GM23338 (cell line): ENCODE measurements around the gene NET1. TPM values are rescaled to one million over a fixed set of nuclear protein-coding genes. Genes with fewer than 3 reads are reported as not detected.

ENCODE experiments used
- ATAC-seq: fragments of 200-7000 bp; cut with Tn5 transposase; 3 replicates; pipeline ENCODE4 v1.9.1; 2020
- DNase-seq: peaks from one replicate; pipeline ENCODE4 v3.0.0-alpha.2; 2015; ENCODE audit warnings: low spot score
- H2AFZ ChIP-seq: fragments of 200-600 bp; sonication (generic); 2 replicates; pipeline ENCODE4 v1.8.0; 2016; ENCODE audit warnings: antibody characterized with exemption, mild to moderate bottlenecking, moderate library complexity
- H3F3A ChIP-seq: fragments of 200-600 bp; sonication (generic); replicated peaks from 2 replicates; pipeline ENCODE4 v1.8.0; 2017; ENCODE audit warnings: antibody characterized with exemption, mixed run types, low read depth
- H3K27ac ChIP-seq: fragments of 200-600 bp; sonication (generic); 2 replicates; pipeline ENCODE4 v1.6.1; 2016; ENCODE audit warnings: low read depth
- H3K27me3 ChIP-seq: fragments of 200-600 bp; sonication (generic); 2 replicates; pipeline ENCODE4 v1.8.0; 2016; ENCODE audit warnings: mild to moderate bottlenecking, mixed run types, moderate library complexity; ENCODE audit not compliant: insufficient read depth
- H3K36me3 ChIP-seq: fragments of 200-600 bp; sonication (generic); 2 replicates; pipeline ENCODE4 v1.8.0; 2016; ENCODE audit warnings: mild to moderate bottlenecking; ENCODE audit not compliant: insufficient read depth
- H3K4me1 ChIP-seq: fragments of 200-600 bp; sonication (generic); 2 replicates; pipeline ENCODE4 v1.8.0; 2016; ENCODE audit warnings: mild to moderate bottlenecking, moderate library complexity; ENCODE audit not compliant: insufficient read depth
- H3K4me2 ChIP-seq: fragments of 200-600 bp; sonication (generic); 2 replicates; pipeline ENCODE4 v1.7.1; 2017; ENCODE audit warnings: mixed run types
- H3K4me3 ChIP-seq: fragments of 200-600 bp; sonication (generic); 2 replicates; pipeline ENCODE4 v1.6.1; 2016; ENCODE audit warnings: mixed run types
- H3K79me2 ChIP-seq: fragments of 200-600 bp; sonication (generic); replicated peaks from 2 replicates; pipeline ENCODE4 v1.8.0; 2017; ENCODE audit warnings: mild to moderate bottlenecking; ENCODE audit not compliant: insufficient read depth
- H3K9me2 ChIP-seq: fragments of 200-600 bp; sonication (generic); 2 replicates; pipeline ENCODE4 v1.8.0; 2017; ENCODE audit not compliant: insufficient read depth
- H4K20me1 ChIP-seq: fragments of 200-600 bp; sonication (generic); replicated peaks from 2 replicates; pipeline ENCODE4 v1.8.0; 2017; ENCODE audit warnings: mild to moderate bottlenecking; ENCODE audit not compliant: insufficient read depth
- H3K27ac Mint-ChIP-seq: 2 replicates; pipeline ENCODE4 v1.8.0; 2020; ENCODE audit warnings: inconsistent platforms, mild to moderate bottlenecking, moderate library complexity, mixed read lengths
- H3K27me3 Mint-ChIP-seq: 3 replicates; pipeline ENCODE4 v1.8.0; 2022; ENCODE audit warnings: low read depth, mild to moderate bottlenecking, moderate library complexity, mixed read lengths, inconsistent platforms; ENCODE audit not compliant: insufficient read depth, poor library complexity
- H3K36me3 Mint-ChIP-seq: 3 replicates; pipeline ENCODE4 v1.8.0; 2021; ENCODE audit warnings: low read depth, mild to moderate bottlenecking, inconsistent platforms, moderate library complexity, mixed read lengths
- H3K4me1 Mint-ChIP-seq: 3 replicates; pipeline ENCODE4 v1.8.0; 2020; ENCODE audit warnings: mild to moderate bottlenecking, inconsistent platforms, mixed read lengths
- H3K4me3 Mint-ChIP-seq: 3 replicates; pipeline ENCODE4 v1.8.0; 2021; ENCODE audit warnings: moderate library complexity, mild to moderate bottlenecking, inconsistent platforms, mixed read lengths
- H3K9me3 Mint-ChIP-seq: 3 replicates; pipeline ENCODE4 v1.8.0; 2020; ENCODE audit warnings: moderate library complexity, mild to moderate bottlenecking, inconsistent platforms, mixed read lengths
- EZH2 ChIP-seq: fragments of 200-600 bp; sonication (generic); IDR thresholded peaks from one replicate; pipeline ENCODE4 v1.8.0; 2017; ENCODE audit warnings: antibody characterized with exemption, mild to moderate bottlenecking, low read depth; ENCODE audit not compliant: unreplicated experiment
- EZH2phosphoT487 ChIP-seq: fragments of 200-600 bp; sonication (generic); IDR thresholded peaks from one replicate; pipeline ENCODE4 v1.8.1; 2018; ENCODE audit warnings: antibody characterized with exemption; ENCODE audit not compliant: unreplicated experiment
- STAT1 ChIP-seq: IDR thresholded peaks from one replicate; pipeline ENCODE4 v1.6.1; 2016; ENCODE audit warnings: antibody characterized with exemption; ENCODE audit not compliant: unreplicated experiment
- ZNF114 ChIP-seq: fragments of 250-450 bp; sonication (Bioruptor Pico); IDR thresholded peaks from 2 replicates; pipeline ENCODE4 v1.5.0; 2020; ENCODE audit warnings: mild to moderate bottlenecking, moderate library complexity
- ZNF331 ChIP-seq: fragments of 250-450 bp; sonication (Bioruptor Pico); IDR thresholded peaks from 2 replicates; pipeline ENCODE4 v1.5.0; 2020; ENCODE audit warnings: low read depth, mild to moderate bottlenecking, moderate library complexity
- polyA plus RNA-seq: library from polyadenylated mRNA; unstranded; fragments of >200 nt; fragmentation: Nextera tagmentation; extraction: Ambion mirVana; gene quantifications from 2 replicates; pipeline ENCODE4 v1.2.1, GENCODE V29; 2016
- total RNA-seq: library from RNA; depleted of rRNA; stranded (reverse); fragments of >200 nt; shearing (Covaris generic); gene quantifications from 2 replicates; pipeline ENCODE4 v1.2.3, GENCODE V29; 2014
- TF ChIP-seq, protein P1 (sequence below): IDR thresholded peaks from one replicate; pipeline ENCODE4 v1.6.1; 2018; ENCODE audit warnings: antibody characterized with exemption; ENCODE audit not compliant: unreplicated experiment
- TF ChIP-seq, protein P2 (sequence below), 2 experiments: fragments of 200-600 bp in 1 of 2; sonication (generic) in 1 of 2; conservative IDR thresholded peaks; 2 replicates each; pipeline versions ENCODE4 v1.5.1 to v1.6.1; 2016 to 2017; ENCODE audit warnings: antibody characterized with exemption in 2 of 2, low read depth in 2 of 2, mild to moderate bottlenecking in 2 of 2, moderate library complexity in 1 of 2
- TF ChIP-seq, protein P3 (sequence below): fragments of 250-450 bp; sonication (Bioruptor Pico); IDR thresholded peaks from 2 replicates; pipeline ENCODE4 v1.5.0; 2020; ENCODE audit warnings: mild to moderate bottlenecking, moderate library complexity

Gene NET1
- total and polyA plus RNA-seq, 2 experiments from 2014 or later = 47.9 to 93.9 TPM

DNA sequence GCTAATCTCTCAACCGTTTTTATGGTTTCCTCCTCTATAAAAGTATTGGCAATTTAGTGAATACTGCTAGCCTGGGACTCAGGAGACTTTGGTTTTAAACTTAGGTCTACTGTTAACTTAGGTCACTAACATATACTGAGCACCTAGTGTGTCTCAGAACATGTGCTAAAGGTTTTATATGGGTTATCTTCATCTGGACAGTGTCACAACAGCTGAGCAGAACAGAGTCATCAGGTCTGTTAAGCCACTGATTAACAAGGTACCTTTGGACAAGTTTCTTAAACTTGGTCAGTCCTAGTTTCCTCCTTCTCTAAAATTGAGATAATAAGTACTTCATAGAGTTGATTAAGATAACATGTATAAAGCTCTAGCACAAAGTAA, 30.6 kb downstream of the NET1 start (continued):
- TF ChIP-seq, protein P1, sequence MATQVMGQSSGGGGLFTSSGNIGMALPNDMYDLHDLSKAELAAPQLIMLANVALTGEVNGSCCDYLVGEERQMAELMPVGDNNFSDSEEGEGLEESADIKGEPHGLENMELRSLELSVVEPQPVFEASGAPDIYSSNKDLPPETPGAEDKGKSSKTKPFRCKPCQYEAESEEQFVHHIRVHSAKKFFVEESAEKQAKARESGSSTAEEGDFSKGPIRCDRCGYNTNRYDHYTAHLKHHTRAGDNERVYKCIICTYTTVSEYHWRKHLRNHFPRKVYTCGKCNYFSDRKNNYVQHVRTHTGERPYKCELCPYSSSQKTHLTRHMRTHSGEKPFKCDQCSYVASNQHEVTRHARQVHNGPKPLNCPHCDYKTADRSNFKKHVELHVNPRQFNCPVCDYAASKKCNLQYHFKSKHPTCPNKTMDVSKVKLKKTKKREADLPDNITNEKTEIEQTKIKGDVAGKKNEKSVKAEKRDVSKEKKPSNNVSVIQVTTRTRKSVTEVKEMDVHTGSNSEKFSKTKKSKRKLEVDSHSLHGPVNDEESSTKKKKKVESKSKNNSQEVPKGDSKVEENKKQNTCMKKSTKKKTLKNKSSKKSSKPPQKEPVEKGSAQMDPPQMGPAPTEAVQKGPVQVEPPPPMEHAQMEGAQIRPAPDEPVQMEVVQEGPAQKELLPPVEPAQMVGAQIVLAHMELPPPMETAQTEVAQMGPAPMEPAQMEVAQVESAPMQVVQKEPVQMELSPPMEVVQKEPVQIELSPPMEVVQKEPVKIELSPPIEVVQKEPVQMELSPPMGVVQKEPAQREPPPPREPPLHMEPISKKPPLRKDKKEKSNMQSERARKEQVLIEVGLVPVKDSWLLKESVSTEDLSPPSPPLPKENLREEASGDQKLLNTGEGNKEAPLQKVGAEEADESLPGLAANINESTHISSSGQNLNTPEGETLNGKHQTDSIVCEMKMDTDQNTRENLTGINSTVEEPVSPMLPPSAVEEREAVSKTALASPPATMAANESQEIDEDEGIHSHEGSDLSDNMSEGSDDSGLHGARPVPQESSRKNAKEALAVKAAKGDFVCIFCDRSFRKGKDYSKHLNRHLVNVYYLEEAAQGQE = no peak
- TF ChIP-seq ZNF331 (CRISPR knock-in tag) (no peak), EZH2 (no peak), STAT1 (no peak), ZNF114 (CRISPR knock-in tag) (no peak), EZH2phosphoT487 (no peak)
- TF ChIP-seq, protein P2, sequence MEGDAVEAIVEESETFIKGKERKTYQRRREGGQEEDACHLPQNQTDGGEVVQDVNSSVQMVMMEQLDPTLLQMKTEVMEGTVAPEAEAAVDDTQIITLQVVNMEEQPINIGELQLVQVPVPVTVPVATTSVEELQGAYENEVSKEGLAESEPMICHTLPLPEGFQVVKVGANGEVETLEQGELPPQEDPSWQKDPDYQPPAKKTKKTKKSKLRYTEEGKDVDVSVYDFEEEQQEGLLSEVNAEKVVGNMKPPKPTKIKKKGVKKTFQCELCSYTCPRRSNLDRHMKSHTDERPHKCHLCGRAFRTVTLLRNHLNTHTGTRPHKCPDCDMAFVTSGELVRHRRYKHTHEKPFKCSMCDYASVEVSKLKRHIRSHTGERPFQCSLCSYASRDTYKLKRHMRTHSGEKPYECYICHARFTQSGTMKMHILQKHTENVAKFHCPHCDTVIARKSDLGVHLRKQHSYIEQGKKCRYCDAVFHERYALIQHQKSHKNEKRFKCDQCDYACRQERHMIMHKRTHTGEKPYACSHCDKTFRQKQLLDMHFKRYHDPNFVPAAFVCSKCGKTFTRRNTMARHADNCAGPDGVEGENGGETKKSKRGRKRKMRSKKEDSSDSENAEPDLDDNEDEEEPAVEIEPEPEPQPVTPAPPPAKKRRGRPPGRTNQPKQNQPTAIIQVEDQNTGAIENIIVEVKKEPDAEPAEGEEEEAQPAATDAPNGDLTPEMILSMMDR (conservative IDR thresholded peaks at IDR 0.05; ENCODE audit: low read depth in 2 of 2) = no peak

DNA sequence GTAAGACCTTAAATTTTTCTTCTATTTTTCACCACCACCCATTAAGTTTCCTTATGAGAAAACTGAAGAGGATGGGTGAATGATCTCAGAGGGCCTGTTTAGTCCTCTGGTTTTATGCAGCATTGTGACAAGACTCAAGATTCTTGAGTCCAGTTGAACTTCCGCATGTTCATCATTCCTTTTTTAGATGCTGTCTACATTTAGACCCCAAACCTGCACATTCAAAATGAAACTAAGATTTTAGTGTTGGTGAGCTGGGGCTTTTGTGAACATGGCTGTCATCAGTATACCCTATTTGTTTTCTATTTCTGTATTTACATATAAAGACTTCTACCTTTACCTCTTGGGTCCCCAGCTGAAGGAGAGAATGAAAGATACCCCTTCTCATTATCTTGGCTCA, 31.1 kb downstream of the NET1 start:
- H3K36me3 Mint-ChIP-seq = no peaks in the 10 kb centered on the region; the same call in 2 of the 3 replicates
- Histone ChIP-seq H3K4me2 (no peak overlapping the region), H3K27me3 (no peaks in the 10 kb centered on the region), H3K27ac (no peak overlapping the region), H3K4me1 (peaks cover 11% of the 10 kb centered on the region), H3K79me2 (peaks cover 33% of the 10 kb centered on the region), H3K36me3 (no peaks in the 10 kb centered on the region), H4K20me1 (no peaks in the 10 kb centered on the region), H3F3A (no peaks in the 10 kb centered on the region), H3K9me2 (no peaks in the 10 kb centered on the region), H2AFZ (no peak overlapping the region), H3K4me3 (no peak overlapping the region)
- peaks cover 15% of the 10 kb centered on the region; the same call in 2 of the 3 replicates for H3K4me1 Mint-ChIP-seq
- ATAC-seq (no peak), DNase-seq (no peak)
- no peak overlapping the region for H3K4me3 Mint-ChIP-seq
- H3K9me3 Mint-ChIP-seq = no peaks in the 10 kb centered on the region
- no peak overlapping the region for H3K27ac Mint-ChIP-seq
- H3K27me3 Mint-ChIP-seq = no peaks in the 10 kb centered on the region
- TF ChIP-seq STAT1 = no peak
- no peak for TF ChIP-seq EZH2
- TF ChIP-seq, protein P3, sequence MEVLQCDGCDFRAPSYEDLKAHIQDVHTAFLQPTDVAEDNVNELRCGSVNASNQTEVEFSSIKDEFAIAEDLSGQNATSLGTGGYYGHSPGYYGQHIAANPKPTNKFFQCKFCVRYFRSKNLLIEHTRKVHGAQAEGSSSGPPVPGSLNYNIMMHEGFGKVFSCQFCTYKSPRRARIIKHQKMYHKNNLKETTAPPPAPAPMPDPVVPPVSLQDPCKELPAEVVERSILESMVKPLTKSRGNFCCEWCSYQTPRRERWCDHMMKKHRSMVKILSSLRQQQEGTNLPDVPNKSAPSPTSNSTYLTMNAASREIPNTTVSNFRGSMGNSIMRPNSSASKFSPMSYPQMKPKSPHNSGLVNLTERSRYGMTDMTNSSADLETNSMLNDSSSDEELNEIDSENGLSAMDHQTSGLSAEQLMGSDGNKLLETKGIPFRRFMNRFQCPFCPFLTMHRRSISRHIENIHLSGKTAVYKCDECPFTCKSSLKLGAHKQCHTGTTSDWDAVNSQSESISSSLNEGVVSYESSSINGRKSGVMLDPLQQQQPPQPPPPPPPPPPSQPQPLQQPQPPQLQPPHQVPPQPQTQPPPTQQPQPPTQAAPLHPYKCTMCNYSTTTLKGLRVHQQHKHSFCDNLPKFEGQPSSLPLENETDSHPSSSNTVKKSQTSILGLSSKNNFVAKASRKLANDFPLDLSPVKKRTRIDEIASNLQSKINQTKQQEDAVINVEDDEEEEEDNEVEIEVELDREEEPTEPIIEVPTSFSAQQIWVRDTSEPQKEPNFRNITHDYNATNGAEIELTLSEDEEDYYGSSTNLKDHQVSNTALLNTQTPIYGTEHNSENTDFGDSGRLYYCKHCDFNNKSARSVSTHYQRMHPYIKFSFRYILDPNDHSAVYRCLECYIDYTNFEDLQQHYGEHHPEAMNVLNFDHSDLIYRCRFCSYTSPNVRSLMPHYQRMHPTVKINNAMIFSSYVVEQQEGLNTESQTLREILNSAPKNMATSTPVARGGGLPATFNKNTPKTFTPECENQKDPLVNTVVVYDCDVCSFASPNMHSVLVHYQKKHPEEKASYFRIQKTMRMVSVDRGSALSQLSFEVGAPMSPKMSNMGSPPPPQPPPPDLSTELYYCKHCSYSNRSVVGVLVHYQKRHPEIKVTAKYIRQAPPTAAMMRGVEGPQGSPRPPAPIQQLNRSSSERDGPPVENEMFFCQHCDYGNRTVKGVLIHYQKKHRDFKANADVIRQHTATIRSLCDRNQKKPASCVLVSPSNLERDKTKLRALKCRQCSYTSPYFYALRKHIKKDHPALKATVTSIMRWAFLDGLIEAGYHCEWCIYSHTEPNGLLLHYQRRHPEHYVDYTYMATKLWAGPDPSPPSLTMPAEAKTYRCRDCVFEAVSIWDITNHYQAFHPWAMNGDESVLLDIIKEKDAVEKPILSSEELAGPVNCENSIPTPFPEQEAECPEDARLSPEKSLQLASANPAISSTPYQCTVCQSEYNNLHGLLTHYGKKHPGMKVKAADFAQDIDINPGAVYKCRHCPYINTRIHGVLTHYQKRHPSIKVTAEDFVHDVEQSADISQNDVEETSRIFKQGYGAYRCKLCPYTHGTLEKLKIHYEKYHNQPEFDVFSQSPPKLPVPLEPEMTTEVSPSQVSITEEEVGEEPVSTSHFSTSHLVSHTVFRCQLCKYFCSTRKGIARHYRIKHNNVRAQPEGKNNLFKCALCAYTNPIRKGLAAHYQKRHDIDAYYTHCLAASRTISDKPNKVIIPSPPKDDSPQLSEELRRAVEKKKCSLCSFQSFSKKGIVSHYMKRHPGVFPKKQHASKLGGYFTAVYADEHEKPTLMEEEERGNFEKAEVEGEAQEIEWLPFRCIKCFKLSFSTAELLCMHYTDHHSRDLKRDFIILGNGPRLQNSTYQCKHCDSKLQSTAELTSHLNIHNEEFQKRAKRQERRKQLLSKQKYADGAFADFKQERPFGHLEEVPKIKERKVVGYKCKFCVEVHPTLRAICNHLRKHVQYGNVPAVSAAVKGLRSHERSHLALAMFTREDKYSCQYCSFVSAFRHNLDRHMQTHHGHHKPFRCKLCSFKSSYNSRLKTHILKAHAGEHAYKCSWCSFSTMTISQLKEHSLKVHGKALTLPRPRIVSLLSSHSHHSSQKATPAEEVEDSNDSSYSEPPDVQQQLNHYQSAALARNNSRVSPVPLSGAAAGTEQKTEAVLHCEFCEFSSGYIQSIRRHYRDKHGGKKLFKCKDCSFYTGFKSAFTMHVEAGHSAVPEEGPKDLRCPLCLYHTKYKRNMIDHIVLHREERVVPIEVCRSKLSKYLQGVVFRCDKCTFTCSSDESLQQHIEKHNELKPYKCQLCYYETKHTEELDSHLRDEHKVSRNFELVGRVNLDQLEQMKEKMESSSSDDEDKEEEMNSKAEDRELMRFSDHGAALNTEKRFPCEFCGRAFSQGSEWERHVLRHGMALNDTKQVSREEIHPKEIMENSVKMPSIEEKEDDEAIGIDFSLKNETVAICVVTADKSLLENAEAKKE (CRISPR knock-in tag) = no peak
- TF ChIP-seq, protein P2 (conservative IDR thresholded peaks at IDR 0.05; ENCODE audit: low read depth in 2 of 2) = no peak
